ENCODE data around the gene CTDSP1.

DNA sequence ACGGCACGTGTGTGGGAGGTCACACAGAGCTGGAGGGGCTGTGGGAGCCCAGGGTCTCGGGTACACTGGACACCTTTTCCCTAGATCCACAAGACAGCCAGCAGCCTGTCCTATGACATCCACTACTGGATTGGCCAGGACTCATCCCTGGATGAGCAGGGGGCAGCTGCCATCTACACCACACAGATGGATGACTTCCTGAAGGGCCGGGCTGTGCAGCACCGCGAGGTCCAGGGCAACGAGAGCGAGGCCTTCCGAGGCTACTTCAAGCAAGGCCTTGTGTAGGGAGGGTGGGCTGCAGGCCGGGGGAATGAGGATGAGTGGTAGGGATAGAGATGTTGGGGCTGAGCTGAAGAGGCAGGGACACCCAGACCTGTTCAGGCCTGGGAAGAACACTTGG, 25.9 kb downstream of the CTDSP1 start:
- TF ChIP-seq, protein P1, sequence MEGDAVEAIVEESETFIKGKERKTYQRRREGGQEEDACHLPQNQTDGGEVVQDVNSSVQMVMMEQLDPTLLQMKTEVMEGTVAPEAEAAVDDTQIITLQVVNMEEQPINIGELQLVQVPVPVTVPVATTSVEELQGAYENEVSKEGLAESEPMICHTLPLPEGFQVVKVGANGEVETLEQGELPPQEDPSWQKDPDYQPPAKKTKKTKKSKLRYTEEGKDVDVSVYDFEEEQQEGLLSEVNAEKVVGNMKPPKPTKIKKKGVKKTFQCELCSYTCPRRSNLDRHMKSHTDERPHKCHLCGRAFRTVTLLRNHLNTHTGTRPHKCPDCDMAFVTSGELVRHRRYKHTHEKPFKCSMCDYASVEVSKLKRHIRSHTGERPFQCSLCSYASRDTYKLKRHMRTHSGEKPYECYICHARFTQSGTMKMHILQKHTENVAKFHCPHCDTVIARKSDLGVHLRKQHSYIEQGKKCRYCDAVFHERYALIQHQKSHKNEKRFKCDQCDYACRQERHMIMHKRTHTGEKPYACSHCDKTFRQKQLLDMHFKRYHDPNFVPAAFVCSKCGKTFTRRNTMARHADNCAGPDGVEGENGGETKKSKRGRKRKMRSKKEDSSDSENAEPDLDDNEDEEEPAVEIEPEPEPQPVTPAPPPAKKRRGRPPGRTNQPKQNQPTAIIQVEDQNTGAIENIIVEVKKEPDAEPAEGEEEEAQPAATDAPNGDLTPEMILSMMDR (IDR thresholded peaks at IDR 0.05; ENCODE audit: low read length) = no peak
- TF ChIP-seq EZH2phosphoT487 (IDR thresholded peaks at IDR 0.05; ENCODE audit: low read length) = no peak
